Activated CD4-positive, CD25-positive, alpha-beta regulatory T cell (primary cell): ENCODE measurements around the gene RPRD2.

Experiments used
- DNase-seq, 4 experiments: peaks; one replicate each; lab custom pipeline; 2025; lab: John Stamatoyannopoulos, UW

Gene RPRD2

GRCh38 chr1:150514913-150515327 lies 151.0 kb downstream of the RPRD2 start:
- no peak for DNase-seq

- peak; percentile 74 to 80 (median 78) for DNase-seq
Observed at GRCh38 chr1:150515328-150516049, 151.5 kb downstream of the RPRD2 start, which contains the start of gene FALEC. Gene FALEC, plus strand, starts transcription at chr1:150515752.

- no peak for DNase-seq
Observed at GRCh38 chr1:150516050-150516591, 152.2 kb downstream of the RPRD2 start.

GRCh38 chr1:150516616-150517015 lies 152.7 kb downstream of the RPRD2 start:
- DNase-seq: no peak

GRCh38 chr1:150521196-150521968 lies 157.4 kb downstream of the RPRD2 start:
- no peak for DNase-seq

GRCh38 chr1:150525348-150525747 lies 161.4 kb downstream of the RPRD2 start:
- no peak for DNase-seq
